ENCODE data around the gene MAL. TPM values are rescaled to one million over a fixed set of nuclear protein-coding genes. Genes with fewer than 3 reads are reported as not detected.

The MAL gene
- total RNA-seq, 1 experiment from 2014 or later: 1.6 TPM

- Histone ChIP-seq H2AFZ (ENCODE audit: low read length) (no peak overlapping the region), H3K27me3 (ENCODE audit: low read length) (no peaks in the 10 kb centered on the region), H3K4me3 (ENCODE audit: low read length) (no peak overlapping the region), H3K9me3 (ENCODE audit: low read length) (no peaks in the 10 kb centered on the region), H3K9ac (ENCODE audit: low read length) (no peak overlapping the region), H4K20me1 (ENCODE audit: low read length) (no peaks in the 10 kb centered on the region), H3K4me1 (ENCODE audit: insufficient read depth, low read length) (peaks cover 56% of the 10 kb centered on the region), H3K27ac (ENCODE audit: low read length) (no peak overlapping the region), H3K36me3 (ENCODE audit: low read depth, low read length) (no peaks in the 10 kb centered on the region), H3K9me2 (replicated peaks; ENCODE audit: low read length) (no peaks in the 10 kb centered on the region), H3F3A (ENCODE audit: low read length, unreplicated experiment) (peaks cover 1% of the 10 kb centered on the region), H3K79me2 (ENCODE audit: low read length) (no peaks in the 10 kb centered on the region), H3K4me2 (ENCODE audit: low read length) (peak overlapping the region; percentile 30)
- no peak for TF ChIP-seq EZH2 (IDR thresholded peaks at IDR 0.05; ENCODE audit: low read length, unreplicated experiment)
- TF ChIP-seq CTCF (conservative IDR thresholded peaks at IDR 0.05; ENCODE audit: low read depth, low read length): no peak
- no peak for TF ChIP-seq EZH2phosphoT487 (IDR thresholded peaks at IDR 0.05; ENCODE audit: borderline replicate concordance, low read length)
- no TSS peak for BruUV-seq (replicated peaks)
- ChIA-PET POLR2A (ENCODE audit: unreplicated experiment) (no interaction called here), CTCF (no interaction called here)
- DNase-seq (no peak), ATAC-seq (no peak)
- intact Hi-C loops (cut with micrococcal nuclease): no loop called here
These were observed 6.8 kb downstream of the MAL start for GRCh38 chr2:95032341-95032740.

GRCh38 chr2:95032868-95033603 is 7.5 kb downstream of the MAL start:
- CTCF ChIA-PET: interaction anchor here (1.5 kb wide), 1 partner anchor 10 kb away, joined by 6 read pairs; no protein-coding TSS in a partner anchor

More at GRCh38 chr2:95032868-95033603, 7.5 kb downstream of the MAL start:
- ATAC-seq (no peak), DNase-seq (no peak)
- Histone ChIP-seq H3K9me3 (ENCODE audit: low read length) (no peaks in the 10 kb centered on the region), H3K4me3 (ENCODE audit: low read length) (no peak overlapping the region), H3K36me3 (ENCODE audit: low read depth, low read length) (no peaks in the 10 kb centered on the region), H3K27ac (ENCODE audit: low read length) (no peak overlapping the region), H2AFZ (ENCODE audit: low read length) (no peak overlapping the region), H4K20me1 (ENCODE audit: low read length) (no peaks in the 10 kb centered on the region), H3K27me3 (ENCODE audit: low read length) (no peaks in the 10 kb centered on the region), H3K9me2 (replicated peaks; ENCODE audit: low read length) (no peaks in the 10 kb centered on the region), H3K4me1 (ENCODE audit: insufficient read depth, low read length) (peaks cover 56% of the 10 kb centered on the region), H3F3A (ENCODE audit: low read length, unreplicated experiment) (peaks cover 3% of the 10 kb centered on the region), H3K79me2 (ENCODE audit: low read length) (no peaks in the 10 kb centered on the region), H3K9ac (ENCODE audit: low read length) (no peak overlapping the region), H3K4me2 (ENCODE audit: low read length) (no peak overlapping the region)
- no peak for TF ChIP-seq CTCF (conservative IDR thresholded peaks at IDR 0.05; ENCODE audit: low read depth, low read length)
- TF ChIP-seq EZH2phosphoT487 (IDR thresholded peaks at IDR 0.05; ENCODE audit: borderline replicate concordance, low read length): no peak
- TF ChIP-seq EZH2 (IDR thresholded peaks at IDR 0.05; ENCODE audit: low read length, unreplicated experiment): no peak
- POLR2A ChIA-PET (ENCODE audit: unreplicated experiment): no interaction called here
- intact Hi-C loops (cut with micrococcal nuclease): no loop called here
- BruUV-seq (replicated peaks): no TSS peak
